Hepatocyte (in vitro differentiated cells): ENCODE measurements around the gene SPECC1. TPM values are rescaled to one million over a fixed set of nuclear protein-coding genes. Genes with fewer than 3 reads are reported as not detected.

Experiments used
- DNase-seq: peaks from one replicate; pipeline ENCODE4 v3.0.0-alpha.2; 2016; ENCODE audit warnings: low spot score
- H2AFZ ChIP-seq: fragments of 200-600 bp; sonication (generic); 2 replicates; pipeline ENCODE4 v1.6.0; 2016; ENCODE audit warnings: antibody characterized with exemption, mild to moderate bottlenecking
- H3K27ac ChIP-seq: fragments of 200-600 bp; sonication (generic); 2 replicates; pipeline ENCODE4 v1.5.1; 2016; ENCODE audit warnings: mild to moderate bottlenecking
- H3K27me3 ChIP-seq: fragments of 200-600 bp; sonication (generic); 2 replicates; pipeline ENCODE4 v1.6.1; 2016
- H3K36me3 ChIP-seq: fragments of 200-600 bp; sonication (generic); replicated peaks from 2 replicates; pipeline ENCODE4 v1.5.1; 2016; ENCODE audit warnings: low read depth; ENCODE audit not compliant: insufficient read depth
- H3K4me1 ChIP-seq: fragments of 200-600 bp; sonication (generic); 2 replicates; pipeline ENCODE4 v1.5.1; 2016; ENCODE audit warnings: mild to moderate bottlenecking, moderate library complexity; ENCODE audit not compliant: insufficient read depth
- H3K4me2 ChIP-seq: fragments of 200-600 bp; sonication (generic); 2 replicates; pipeline ENCODE4 v1.6.0; 2016
- H3K4me3 ChIP-seq: fragments of 200-600 bp; sonication (generic); 2 replicates; pipeline ENCODE4 v1.5.1; 2016; ENCODE audit warnings: mild to moderate bottlenecking
- H3K79me2 ChIP-seq: fragments of 200-600 bp; sonication (generic); 2 replicates; pipeline ENCODE4 v1.6.0; 2017; ENCODE audit warnings: mild to moderate bottlenecking
- H3K9me2 ChIP-seq: fragments of 200-600 bp; sonication (generic); replicated peaks from 2 replicates; pipeline ENCODE4 v1.6.0; 2017; ENCODE audit warnings: mild to moderate bottlenecking; ENCODE audit not compliant: insufficient read depth
- H3K9me3 ChIP-seq: fragments of 200-600 bp; sonication (generic); 2 replicates; pipeline ENCODE4 v1.5.1; 2016; ENCODE audit warnings: low read depth, mild to moderate bottlenecking
- H4K20me1 ChIP-seq: fragments of 200-600 bp; sonication (generic); 2 replicates; pipeline ENCODE4 v1.6.0; 2016; ENCODE audit warnings: mild to moderate bottlenecking; ENCODE audit not compliant: insufficient read depth, poor library complexity, severe bottlenecking
- CTCF ChIP-seq: fragments of 200-600 bp; sonication (generic); IDR thresholded peaks from 2 replicates; pipeline ENCODE4 v1.5.1; 2016; ENCODE audit warnings: antibody characterized with exemption, mild to moderate bottlenecking; ENCODE audit not compliant: poor library complexity
- EZH2 ChIP-seq: fragments of 200-600 bp; sonication (generic); IDR thresholded peaks from 2 replicates; pipeline ENCODE4 v1.6.1; 2016; ENCODE audit warnings: antibody characterized with exemption, mild to moderate bottlenecking, borderline replicate concordance
- EZH2phosphoT487 ChIP-seq: fragments of 200-600 bp; sonication (generic); IDR thresholded peaks from one replicate; pipeline ENCODE4 v1.6.1; 2018; ENCODE audit warnings: antibody characterized with exemption, mild to moderate bottlenecking, low read depth, moderate library complexity; ENCODE audit not compliant: unreplicated experiment, severe bottlenecking
- WGBS: methylation state at CpG from one replicate; pipeline ENCODE4 v1.1.6; 2016; ENCODE audit warnings: low lambda C conversion rate; ENCODE audit errors: missing lambda C conversion rate; 5-methylcytosine and 5-hydroxymethylcytosine counted together
- polyA plus RNA-seq: library from polyadenylated mRNA; unstranded; fragments of >200 nt; fragmentation: Nextera tagmentation; extraction: Ambion mirVana; gene quantifications from 2 replicates; pipeline ENCODE4 v1.2.1, GENCODE V29; 2016
- total RNA-seq: library from RNA; depleted of rRNA; stranded (reverse); fragments of >200 nt; gene quantifications from 2 replicates; pipeline ENCODE4 v1.2.3, GENCODE V29; 2014

The SPECC1 gene
- total and polyA plus RNA-seq, 2 experiments from 2014 or later = 20.4 to 57.5 TPM

GRCh38 chr17:19987897-19988296 lies 21.3 kb upstream of the SPECC1 start:
- Histone ChIP-seq H3K27ac (no peak overlapping the region), H3K9me2 (no peaks in the 10 kb centered on the region), H4K20me1 (no peaks in the 10 kb centered on the region), H3K27me3 (no peaks in the 10 kb centered on the region), H3K79me2 (no peaks in the 10 kb centered on the region), H3K36me3 (no peaks in the 10 kb centered on the region), H3K9me3 (no peaks in the 10 kb centered on the region), H3K4me2 (no peak overlapping the region), H3K4me3 (no peak overlapping the region), H3K4me1 (no peaks in the 10 kb centered on the region), H2AFZ (no peak overlapping the region)
- WGBS = 79% methylated on average over 1 of the region's 1 CpG
- DNase-seq = no peak
- TF ChIP-seq EZH2 = no peak
- no peak for TF ChIP-seq CTCF
- TF ChIP-seq EZH2phosphoT487 = no peak

- Histone ChIP-seq H3K27me3 (no peaks in the 10 kb centered on the region), H3K79me2 (no peaks in the 10 kb centered on the region), H2AFZ (no peak overlapping the region), H3K4me2 (no peak overlapping the region), H3K9me2 (no peaks in the 10 kb centered on the region), H3K36me3 (no peaks in the 10 kb centered on the region), H4K20me1 (no peaks in the 10 kb centered on the region), H3K9me3 (no peaks in the 10 kb centered on the region), H3K4me1 (no peaks in the 10 kb centered on the region), H3K4me3 (no peak overlapping the region), H3K27ac (no peak overlapping the region)
- DNase-seq = no peak
- 59% methylated on average over 4 of the region's 4 CpGs for WGBS
- TF ChIP-seq EZH2 (no peak), CTCF (no peak), EZH2phosphoT487 (no peak)
These were observed 17.8 kb upstream of the SPECC1 start for GRCh38 chr17:19991252-19991885.

- 28% methylated on average over 24 of the region's 24 CpGs for WGBS
- Histone ChIP-seq H3K79me2 (no peaks in the 10 kb centered on the region), H2AFZ (no peak overlapping the region), H3K4me1 (no peaks in the 10 kb centered on the region), H3K27ac (no peak overlapping the region), H3K4me2 (peak overlapping the region; percentile 68), H3K9me3 (no peaks in the 10 kb centered on the region), H3K27me3 (no peaks in the 10 kb centered on the region), H3K9me2 (no peaks in the 10 kb centered on the region), H4K20me1 (no peaks in the 10 kb centered on the region), H3K36me3 (no peaks in the 10 kb centered on the region), H3K4me3 (no peak overlapping the region)
- DNase-seq = peak; percentile 96
- TF ChIP-seq CTCF (peak; percentile 89), EZH2 (no peak), EZH2phosphoT487 (no peak)
These were observed 16.1 kb upstream of the SPECC1 start for GRCh38 chr17:19992803-19993713.
